Myocyte (in vitro differentiated cells): ENCODE data around the gene MKI67. TPM values are rescaled to one million over a fixed set of nuclear protein-coding genes. Genes with fewer than 3 reads are reported as not detected.
"Not testable (repeated sequence)": the region's sequence is repeated elsewhere in the genome, so short reads cannot be mapped to it uniquely, and the experiment has no call there.

Experiments
- DNase-seq: peaks from one replicate; pipeline ENCODE4 v3.0.0-alpha.2; 2012; ENCODE audit warnings: low read depth
- total RNA-seq: library from RNA; depleted of rRNA; stranded (reverse); fragments of >200 nt; gene quantifications from 2 replicates; pipeline ENCODE4 v1.2.3, GENCODE V29; 2014

The MKI67 gene
- total RNA-seq, 1 donor from 2014 or later: 0.29 TPM

- DNase-seq: no peak
Observed at GRCh38 chr10:128111696-128112095, 14.5 kb downstream of the MKI67 start.

DNA sequence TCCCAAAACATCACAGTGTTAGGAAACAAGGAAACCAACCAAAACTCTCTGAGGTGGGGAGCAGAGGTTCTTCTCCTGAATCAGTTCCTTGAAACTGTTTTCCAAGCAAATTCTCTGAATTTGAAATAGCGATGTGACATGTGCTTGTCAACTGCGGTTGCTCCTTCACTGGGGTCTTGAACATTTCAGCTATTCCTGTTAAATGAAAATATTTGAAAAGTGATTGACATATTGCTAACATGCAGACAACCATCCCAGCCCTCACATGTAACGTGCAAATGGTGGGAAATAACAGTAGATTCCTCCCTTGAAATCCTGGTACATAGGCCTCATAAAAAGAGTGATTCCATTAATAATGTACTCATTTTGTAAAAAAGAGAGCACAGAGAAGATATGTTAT is 15.9 kb downstream of the MKI67 start:
- DNase-seq: no peak

- DNase-seq: no peak
Observed at GRCh38 chr10:128109707-128110106, 16.5 kb downstream of the MKI67 start.

- no peak for DNase-seq
Observed at GRCh38 chr10:128105383-128105782, 20.8 kb downstream of the MKI67 start.

DNA sequence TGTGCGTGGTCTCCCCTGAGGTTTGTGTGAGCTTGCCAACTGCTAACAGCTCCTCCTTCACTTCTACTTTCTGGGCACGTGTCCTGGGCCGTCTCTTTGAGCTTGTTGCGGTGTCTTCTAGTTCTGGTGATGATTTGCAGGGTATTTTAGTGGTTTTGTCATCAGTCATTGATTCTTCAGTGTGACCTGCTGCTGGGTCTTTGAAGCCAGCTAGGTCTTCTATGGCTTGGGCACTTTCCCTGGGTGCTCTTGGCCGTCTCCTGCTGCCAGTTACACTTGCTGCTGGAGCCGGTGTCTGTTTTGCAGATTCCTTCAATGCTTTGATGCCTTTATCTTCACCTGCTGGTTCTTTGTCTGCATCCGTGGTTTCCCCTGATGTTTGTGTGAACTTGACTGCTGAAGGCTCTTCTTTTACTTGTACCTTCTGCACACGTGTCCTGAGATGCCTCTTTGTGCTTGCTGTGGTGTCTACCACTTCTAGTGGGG is 23.0 kb downstream of the MKI67 start:
- no peak for DNase-seq

DNA sequence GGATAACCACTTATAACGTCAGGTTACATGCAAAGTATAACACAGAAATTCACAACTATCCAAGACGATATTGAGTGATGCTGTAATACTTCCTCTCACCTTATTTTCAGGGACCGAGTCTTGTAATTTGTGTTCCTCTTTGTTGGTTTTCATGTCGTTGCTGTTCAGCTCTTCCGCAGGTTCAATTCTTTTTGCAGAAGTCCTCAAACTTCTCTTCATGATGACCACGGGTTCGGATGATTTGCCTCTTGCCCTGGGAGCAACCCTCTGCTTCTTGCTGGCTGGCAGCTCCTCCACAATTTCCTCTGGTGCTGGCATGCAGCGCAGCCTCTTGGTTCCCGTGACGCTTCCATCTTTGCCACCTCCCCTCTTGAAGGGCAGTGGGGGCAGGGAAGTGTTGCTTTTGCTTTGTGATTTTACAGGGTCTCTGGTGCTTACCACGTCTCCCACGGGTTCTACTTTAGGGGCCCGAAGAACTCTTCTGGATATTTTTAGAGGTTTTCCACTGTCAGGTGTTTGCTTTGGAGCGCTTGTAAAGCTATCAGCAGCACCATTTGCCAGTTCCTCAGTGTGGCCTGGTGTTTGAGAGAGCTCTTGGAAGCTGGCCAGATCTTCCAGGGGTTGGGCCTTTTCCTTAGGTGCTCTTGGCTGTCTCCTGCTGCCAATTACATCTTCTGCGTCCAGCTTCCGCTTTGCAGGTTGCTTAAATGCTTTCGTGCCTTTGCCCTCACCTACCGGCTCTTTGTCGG is 23.6 kb downstream of the MKI67 start:
- DNase-seq: no peak

DNA sequence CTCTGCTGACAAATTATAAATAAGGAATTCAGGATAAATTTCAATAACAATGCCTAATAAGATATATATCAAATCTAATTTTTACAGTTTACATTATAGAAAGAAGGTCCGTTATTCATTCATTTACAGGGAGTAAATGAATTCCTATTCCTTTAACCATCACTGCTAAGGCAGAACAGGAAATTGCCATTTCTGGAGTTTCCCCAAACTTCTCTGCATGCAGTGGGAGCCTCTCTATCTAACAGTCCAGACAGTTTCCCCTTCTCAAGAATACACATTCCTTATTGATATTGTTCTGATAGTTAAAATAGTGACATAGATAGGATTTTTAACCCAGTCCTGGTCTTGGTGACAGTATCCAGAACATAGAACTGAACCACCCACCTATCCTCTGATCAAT is 24.3 kb downstream of the MKI67 start:
- DNase-seq: no peak

- no peak for DNase-seq
Observed at GRCh38 chr10:128099901-128100300, 26.3 kb downstream of the MKI67 start.

DNA sequence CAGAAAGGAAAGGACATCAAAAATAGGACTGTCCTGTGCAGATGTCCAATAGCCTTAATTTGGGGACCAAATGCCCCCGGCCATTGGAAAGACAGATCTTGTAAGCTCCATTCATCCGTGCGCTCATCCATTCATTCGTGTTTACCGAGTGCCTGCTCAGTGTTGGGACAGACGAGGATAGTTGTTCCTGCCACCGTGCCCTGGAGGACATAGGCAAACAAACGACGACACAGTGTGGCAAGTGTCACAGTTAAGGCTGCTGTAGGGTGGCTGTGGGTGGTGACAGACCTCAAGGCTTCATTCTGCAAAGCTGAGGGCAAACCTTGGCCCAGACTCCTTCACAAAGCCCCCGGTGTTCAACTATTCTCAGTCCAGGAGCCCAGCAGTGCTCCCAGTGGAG is 27.6 kb downstream of the MKI67 start:
- DNase-seq: no peak

GRCh38 chr10:128097783-128098182 is 28.4 kb downstream of the MKI67 start:
- DNase-seq: no peak

GRCh38 chr10:128096486-128097199 is 29.6 kb downstream of the MKI67 start:
- DNase-seq: no peak

DNA sequence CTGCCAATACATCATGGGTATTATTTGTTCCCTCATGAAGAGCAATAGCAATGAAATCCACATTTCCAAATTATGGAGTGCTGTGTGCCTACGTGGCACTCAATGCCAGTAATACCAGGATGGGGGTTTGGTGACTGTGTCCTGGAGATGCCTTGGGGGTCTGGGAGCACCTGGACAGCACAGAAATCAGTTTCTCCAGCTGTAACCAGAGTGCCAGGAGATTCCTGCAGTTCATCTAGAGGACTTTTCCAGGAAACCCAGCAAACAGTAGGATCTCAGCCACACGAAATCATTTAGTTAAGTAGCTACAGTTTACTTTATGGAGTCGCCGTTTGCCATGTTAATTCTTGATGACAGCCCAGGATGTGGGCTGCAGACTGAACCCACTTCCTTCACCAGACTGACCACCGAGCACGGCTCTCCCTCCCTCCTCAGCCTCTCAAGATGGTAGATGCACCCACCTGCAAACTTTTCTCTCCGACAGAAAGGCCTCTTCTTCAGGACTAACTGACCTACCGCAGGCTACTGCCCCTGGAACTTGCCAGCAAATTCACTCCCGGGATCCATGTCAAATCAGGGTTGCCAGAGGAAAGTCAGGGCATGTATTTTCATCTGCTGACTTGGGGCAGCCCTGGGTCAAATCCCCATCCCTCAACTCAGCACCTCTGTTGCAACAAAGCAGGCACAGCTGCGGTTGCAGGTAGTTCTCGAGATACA is 30.3 kb downstream of the MKI67 start:
- no peak for DNase-seq

GRCh38 chr10:128095027-128095752 is 31.0 kb downstream of the MKI67 start:
- no peak for DNase-seq

DNA sequence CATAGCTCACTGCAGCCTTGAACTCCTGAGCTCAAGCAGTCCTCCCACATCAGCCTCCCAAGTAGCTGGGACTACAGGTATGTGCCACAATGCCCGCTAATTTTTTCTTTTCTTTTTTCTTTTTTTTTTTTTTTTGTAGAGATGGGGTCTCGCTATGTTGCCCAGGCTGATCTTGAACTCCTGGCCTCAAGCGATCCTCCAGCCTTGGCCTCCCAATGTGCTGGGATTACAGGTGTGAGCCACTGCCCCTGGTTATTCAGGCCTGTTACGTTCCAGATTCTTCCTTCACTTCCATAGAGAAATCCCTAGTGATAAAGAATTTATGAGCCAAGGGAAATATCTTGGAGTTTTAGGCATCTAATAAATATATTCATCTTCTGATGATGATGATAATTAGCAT is 31.6 kb downstream of the MKI67 start:
- not testable (repeated sequence) for DNase-seq

DNA sequence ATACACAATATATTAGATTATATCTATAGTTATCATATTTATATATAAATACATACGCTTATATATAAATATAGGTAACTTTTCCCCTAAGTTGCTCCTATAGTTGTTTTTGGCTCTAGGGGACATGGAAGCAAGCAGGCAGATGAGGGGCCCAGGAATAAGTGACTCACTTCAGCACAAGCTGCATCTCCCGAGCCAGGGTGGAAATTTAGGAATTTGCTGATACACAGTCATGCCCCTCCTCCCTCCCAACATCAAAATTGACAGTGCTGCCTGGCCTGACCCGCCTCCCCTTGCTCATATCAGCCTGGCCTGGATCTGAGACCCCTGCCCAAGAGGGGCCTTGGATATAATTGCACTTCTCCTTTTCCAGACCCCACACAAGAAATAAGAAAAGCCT is 33.8 kb downstream of the MKI67 start:
- no peak for DNase-seq

DNA sequence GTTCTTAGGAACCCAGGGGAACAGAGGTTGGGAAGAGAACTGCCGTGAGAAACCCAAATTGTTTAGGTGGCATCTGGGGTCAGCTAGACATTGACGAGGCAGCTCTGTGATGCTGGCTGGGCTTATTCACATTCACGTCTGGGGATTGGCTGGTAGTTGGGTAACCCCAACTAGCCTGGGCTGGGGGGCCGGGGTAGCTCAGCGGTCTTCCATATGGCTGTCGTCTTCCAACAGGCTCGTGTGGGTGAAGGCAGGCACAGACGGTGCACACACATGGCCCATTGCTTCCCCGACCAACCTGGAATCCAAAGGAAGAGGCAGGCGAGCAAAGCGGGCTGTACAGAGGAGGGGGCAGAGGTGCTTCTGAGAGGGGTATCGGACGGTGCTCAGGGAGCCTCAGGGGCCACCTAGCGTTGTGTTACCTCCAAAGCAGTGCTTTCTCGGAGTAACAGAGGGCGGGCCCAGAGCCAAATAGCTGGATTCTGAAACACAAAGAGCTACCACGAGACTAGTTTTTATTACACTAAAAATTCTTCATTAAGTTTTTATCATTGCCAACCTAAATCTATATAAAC is 34.5 kb downstream of the MKI67 start:
- no peak for DNase-seq

- peak; percentile 69 for DNase-seq
Observed at GRCh38 chr10:128087884-128088709, 38.1 kb downstream of the MKI67 start.

DNA sequence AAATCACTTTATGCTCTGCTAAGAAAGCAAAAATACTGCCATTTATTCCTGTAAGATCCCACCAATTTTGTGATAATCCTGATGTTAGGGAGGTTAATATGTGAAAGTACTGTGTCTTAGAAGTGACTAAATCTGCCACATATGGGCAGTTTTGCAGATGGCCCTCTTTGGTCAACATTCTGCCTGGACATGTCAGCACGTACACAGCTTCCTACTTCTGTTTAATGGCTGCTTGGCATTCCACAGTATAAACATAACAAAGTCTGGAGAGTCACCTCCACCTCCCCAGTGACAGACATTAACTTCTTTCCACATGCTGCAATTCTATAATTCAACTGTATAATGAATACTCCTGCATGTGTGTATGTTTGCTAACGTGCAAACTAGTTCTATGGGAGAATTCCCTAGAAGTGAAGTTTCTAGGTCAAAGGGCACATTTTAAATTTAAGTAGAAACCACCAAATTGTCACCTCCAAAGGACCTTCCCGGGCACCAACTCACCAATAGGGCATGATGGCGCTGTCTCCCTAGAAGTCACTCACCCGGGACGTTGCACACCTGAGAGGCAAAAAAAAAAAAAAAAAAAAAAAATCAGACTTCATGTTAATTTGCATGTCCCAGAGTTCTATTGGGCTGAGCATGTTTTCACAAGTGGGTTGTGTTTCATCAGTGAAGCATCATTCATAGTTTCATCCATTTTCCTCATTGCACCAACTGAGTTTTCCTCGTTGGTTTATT is 38.9 kb downstream of the MKI67 start:
- DNase-seq: no peak
